IPS-20b (cell line): ENCODE data around the gene HAUS8.

Source experiments
- H3K27ac ChIP-seq: one replicate; pipeline ENCODE4 v1.5.1; 2013; ENCODE audit warnings: low read length
- H3K27me3 ChIP-seq: 2 replicates; pipeline ENCODE4 v1.6.1; 2013; ENCODE audit warnings: mild to moderate bottlenecking, low read length, inconsistent platforms; ENCODE audit not compliant: insufficient read depth
- H3K36me3 ChIP-seq: 2 replicates; pipeline ENCODE4 v1.6.1; 2013; ENCODE audit warnings: low read depth, mild to moderate bottlenecking, inconsistent platforms, low read length, moderate library complexity; ENCODE audit not compliant: insufficient read depth
- H3K4me1 ChIP-seq: 2 replicates; pipeline ENCODE4 v1.6.1; 2013; ENCODE audit warnings: mild to moderate bottlenecking, control low read depth, inconsistent platforms, low read length, moderate library complexity; ENCODE audit not compliant: insufficient read depth
- H3K4me3 ChIP-seq: 2 replicates; pipeline ENCODE4 v1.5.1; 2013; ENCODE audit warnings: mild to moderate bottlenecking, low read length, inconsistent platforms
- H3K9ac ChIP-seq: 2 replicates; pipeline ENCODE4 v1.6.1; 2013; ENCODE audit warnings: low read depth, mild to moderate bottlenecking, inconsistent platforms, low read length, moderate library complexity
- H3K9me3 ChIP-seq: 2 replicates; pipeline ENCODE4 v1.6.1; 2013; ENCODE audit warnings: mild to moderate bottlenecking, low read depth, low read length, inconsistent platforms; ENCODE audit not compliant: insufficient read depth

Gene HAUS8

DNA sequence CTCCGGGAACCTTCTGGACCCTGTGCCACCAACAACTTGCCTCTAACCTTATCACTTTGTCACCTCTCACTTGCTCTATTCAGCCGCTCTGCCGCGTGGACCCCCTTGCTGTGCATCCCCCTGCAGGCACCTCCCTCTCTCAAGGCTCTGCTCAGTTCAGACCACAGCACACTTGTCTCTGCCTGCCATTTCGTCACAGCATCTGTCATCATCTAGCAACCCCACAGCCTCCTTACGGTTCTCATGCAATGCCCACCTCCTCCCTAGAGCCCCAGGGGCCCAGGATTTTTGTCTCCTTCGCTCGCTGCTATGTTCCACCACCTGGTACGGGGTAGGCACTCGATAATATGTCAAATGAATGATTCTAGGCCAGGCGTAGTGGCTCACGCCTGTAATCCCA, 4.8 kb downstream of the HAUS8 start:
- no peaks in the 10 kb centered on the region for H3K9me3 ChIP-seq
- peaks cover 64% of the 10 kb centered on the region for H3K36me3 ChIP-seq
- no peak overlapping the region for H3K4me3 ChIP-seq
- H3K27me3 ChIP-seq, result no peaks in the 10 kb centered on the region
- peaks cover 5% of the 10 kb centered on the region; the same call in 1 of the 2 replicates for H3K4me1 ChIP-seq
- no peak overlapping the region for H3K9ac ChIP-seq
- H3K27ac ChIP-seq, result no peak overlapping the region

- no peaks in the 10 kb centered on the region for H3K27me3 ChIP-seq
- H3K4me1 ChIP-seq, result peaks cover 5% of the 10 kb centered on the region; the same call in 1 of the 2 replicates
- H3K36me3 ChIP-seq, result peaks cover 75% of the 10 kb centered on the region
- no peak overlapping the region for H3K9ac ChIP-seq
- no peak overlapping the region for H3K4me3 ChIP-seq
- H3K27ac ChIP-seq, result no peak overlapping the region
- H3K9me3 ChIP-seq, result no peaks in the 10 kb centered on the region
These were observed 6.1 kb downstream of the HAUS8 start for GRCh38 chr19:17069193-17069592.

DNA sequence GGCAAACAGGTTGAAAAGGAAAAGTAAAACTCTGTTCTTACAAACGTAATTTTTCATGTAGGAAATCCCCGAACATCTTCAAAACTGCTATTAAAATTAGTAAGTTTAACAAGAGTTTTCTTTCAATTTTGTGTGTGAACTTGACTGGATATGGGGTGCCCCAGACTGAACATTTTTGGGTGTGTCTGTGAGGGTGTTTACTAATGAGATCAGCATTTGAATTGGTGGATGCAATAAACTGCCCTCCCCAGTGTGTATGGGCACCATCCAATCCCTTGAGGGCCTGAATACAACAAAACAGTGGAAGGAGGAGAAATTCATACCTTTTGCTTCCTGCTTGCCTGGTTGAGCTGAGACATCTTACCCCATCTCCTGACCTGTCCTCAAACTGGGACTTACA, 11.8 kb downstream of the HAUS8 start:
- H3K4me3 ChIP-seq, result no peak overlapping the region
- H3K27ac ChIP-seq, result no peak overlapping the region
- peaks cover 73% of the 10 kb centered on the region for H3K36me3 ChIP-seq
- no peaks in the 10 kb centered on the region for H3K27me3 ChIP-seq
- no peaks in the 10 kb centered on the region for H3K9me3 ChIP-seq
- 0 out of 2 replicates have a peak, but pooled peaks cover 3% of the 10 kb centered on the region for H3K4me1 ChIP-seq
- H3K9ac ChIP-seq, result no peak overlapping the region

DNA sequence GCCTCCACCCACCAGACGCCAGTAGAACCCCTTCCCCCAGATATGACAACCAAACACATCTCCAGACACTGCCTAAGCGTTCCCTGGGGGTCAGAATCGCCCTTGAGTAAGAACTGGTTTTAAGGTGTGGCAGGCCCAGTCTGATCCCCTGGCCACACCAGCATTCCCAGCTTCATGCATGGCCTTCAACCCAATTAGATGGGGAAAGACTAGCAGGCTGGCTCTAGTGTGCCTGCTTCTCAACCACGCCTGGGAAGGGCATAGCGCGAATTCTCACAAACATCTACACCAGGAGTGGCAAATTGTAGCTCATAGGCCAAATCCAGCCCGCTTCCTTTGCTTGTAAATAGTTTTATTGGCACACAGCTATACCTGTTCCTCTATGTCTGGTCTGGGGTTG, 13.6 kb downstream of the HAUS8 start:
- no peak overlapping the region for H3K9ac ChIP-seq
- peaks cover 75% of the 10 kb centered on the region for H3K36me3 ChIP-seq
- no peaks in the 10 kb centered on the region for H3K4me1 ChIP-seq
- no peaks in the 10 kb centered on the region for H3K9me3 ChIP-seq
- no peak overlapping the region for H3K4me3 ChIP-seq
- H3K27me3 ChIP-seq, result no peaks in the 10 kb centered on the region
- H3K27ac ChIP-seq, result no peak overlapping the region

GRCh38 chr19:17061205-17061604, 14.0 kb downstream of the HAUS8 start:
- Histone ChIP-seq H3K9me3 (no peaks in the 10 kb centered on the region), H3K4me1 (no peaks in the 10 kb centered on the region), H3K27ac (no peak overlapping the region), H3K9ac (no peak overlapping the region), H3K36me3 (peaks cover 73% of the 10 kb centered on the region), H3K27me3 (no peaks in the 10 kb centered on the region), H3K4me3 (no peak overlapping the region)

- no peaks in the 10 kb centered on the region for H3K4me1 ChIP-seq
- no peak overlapping the region for H3K4me3 ChIP-seq
- H3K9me3 ChIP-seq, result no peaks in the 10 kb centered on the region
- H3K27me3 ChIP-seq, result no peaks in the 10 kb centered on the region
- no peak overlapping the region for H3K27ac ChIP-seq
- H3K36me3 ChIP-seq, result peaks cover 73% of the 10 kb centered on the region
- H3K9ac ChIP-seq, result no peak overlapping the region
These were observed 14.4 kb downstream of the HAUS8 start for GRCh38 chr19:17060802-17061201.

GRCh38 chr19:17058236-17058635, 17.0 kb downstream of the HAUS8 start:
- H3K27ac ChIP-seq, result no peak overlapping the region
- no peak overlapping the region for H3K4me3 ChIP-seq
- peaks cover 75% of the 10 kb centered on the region for H3K36me3 ChIP-seq
- no peaks in the 10 kb centered on the region for H3K9me3 ChIP-seq
- no peak overlapping the region for H3K9ac ChIP-seq
- H3K27me3 ChIP-seq, result no peaks in the 10 kb centered on the region
- H3K4me1 ChIP-seq, result no peaks in the 10 kb centered on the region

DNA sequence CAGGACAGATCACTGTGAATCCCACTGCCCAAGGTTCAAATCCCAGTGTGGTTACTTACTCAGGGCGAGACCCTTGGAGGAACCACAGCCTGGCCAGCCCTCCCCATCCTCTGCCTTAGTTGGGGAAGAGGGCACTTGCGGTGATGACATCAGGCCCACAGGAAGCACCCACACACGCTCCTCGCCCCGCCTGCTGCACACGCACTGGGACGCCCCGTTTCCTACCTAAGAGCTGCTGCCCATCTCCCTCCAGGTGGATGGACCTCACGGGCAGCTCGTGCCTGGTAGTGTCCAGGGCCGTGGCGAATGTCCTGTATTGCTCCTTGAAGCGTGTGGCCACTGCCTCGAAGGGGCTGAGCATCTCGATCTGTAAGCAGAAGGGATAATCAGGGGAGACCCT, 19.6 kb downstream of the HAUS8 start:
- Histone ChIP-seq H3K27me3 (no peaks in the 10 kb centered on the region), H3K36me3 (peaks cover 84% of the 10 kb centered on the region), H3K27ac (no peak overlapping the region), H3K9ac (no peak overlapping the region), H3K4me3 (no peak overlapping the region), H3K9me3 (no peaks in the 10 kb centered on the region), H3K4me1 (no peaks in the 10 kb centered on the region)

DNA sequence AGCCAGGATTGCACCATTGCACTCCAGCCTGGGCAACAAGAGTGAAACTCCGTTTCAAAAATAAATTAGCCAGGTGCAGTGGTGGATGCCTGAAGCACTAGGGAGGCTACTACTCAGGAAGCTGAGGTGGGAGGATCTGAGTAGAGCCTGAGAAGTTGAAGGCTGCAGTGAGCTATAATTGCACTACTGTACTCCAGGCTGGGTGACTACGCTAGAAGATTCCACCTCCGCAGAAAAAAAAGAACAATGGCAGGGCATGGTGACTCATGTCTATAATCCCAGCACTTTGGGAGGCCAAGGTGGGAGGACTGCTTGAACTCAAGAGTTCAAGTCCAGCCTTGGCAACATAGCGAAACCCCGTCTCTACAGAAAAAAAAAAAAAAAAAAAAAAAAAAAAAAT, 20.5 kb downstream of the HAUS8 start:
- Histone ChIP-seq H3K4me1 (no peaks in the 10 kb centered on the region), H3K27me3 (no peaks in the 10 kb centered on the region), H3K27ac (no peak overlapping the region), H3K36me3 (peaks cover 85% of the 10 kb centered on the region), H3K9me3 (no peaks in the 10 kb centered on the region), H3K4me3 (no peak overlapping the region), H3K9ac (no peak overlapping the region)

- H3K27me3 ChIP-seq, result no peaks in the 10 kb centered on the region
- no peaks in the 10 kb centered on the region for H3K9me3 ChIP-seq
- no peaks in the 10 kb centered on the region for H3K4me1 ChIP-seq
- H3K27ac ChIP-seq, result no peak overlapping the region
- H3K4me3 ChIP-seq, result no peak overlapping the region
- peaks cover 76% of the 10 kb centered on the region for H3K36me3 ChIP-seq
- H3K9ac ChIP-seq, result no peak overlapping the region
These were observed 22.8 kb downstream of the HAUS8 start for GRCh38 chr19:17052439-17052838.

GRCh38 chr19:17049711-17050280, 25.5 kb downstream of the HAUS8 start:
- Histone ChIP-seq H3K4me1 (no peaks in the 10 kb centered on the region), H3K9ac (no peak overlapping the region), H3K9me3 (no peaks in the 10 kb centered on the region), H3K27ac (no peak overlapping the region), H3K27me3 (no peaks in the 10 kb centered on the region), H3K36me3 (peaks cover 60% of the 10 kb centered on the region), H3K4me3 (no peak overlapping the region)

DNA sequence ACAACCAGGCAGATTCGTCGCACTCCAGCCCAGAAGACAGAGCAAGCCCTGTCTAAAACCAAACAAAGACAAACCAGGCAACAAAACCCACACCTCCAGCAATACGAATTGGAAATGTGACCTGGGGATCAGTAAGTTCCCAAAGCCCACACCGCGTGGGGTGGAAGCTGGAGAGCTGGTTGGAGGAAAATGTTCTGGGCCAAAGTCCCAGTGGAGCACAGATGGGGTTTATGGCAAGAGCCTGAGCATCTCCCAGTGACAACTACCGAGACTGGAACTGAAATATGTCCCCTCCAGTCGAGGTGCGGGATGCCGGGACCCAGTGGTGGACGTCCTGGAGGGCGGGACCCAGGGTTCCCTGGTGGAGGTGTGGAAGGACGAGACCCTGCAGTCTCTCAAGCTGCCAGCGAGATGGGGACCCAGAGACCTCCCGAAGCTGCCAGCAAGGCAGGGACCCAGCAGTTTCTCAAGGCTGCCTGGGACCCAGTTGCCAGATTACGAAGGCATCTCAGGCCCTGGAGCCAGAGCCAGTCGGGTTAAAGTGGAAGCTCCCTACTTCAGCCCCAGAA, 26.3 kb downstream of the HAUS8 start:
- Histone ChIP-seq H3K27ac (no peak overlapping the region), H3K4me3 (no peak overlapping the region), H3K36me3 (peaks cover 55% of the 10 kb centered on the region), H3K4me1 (no peaks in the 10 kb centered on the region), H3K9ac (no peak overlapping the region), H3K9me3 (no peaks in the 10 kb centered on the region), H3K27me3 (no peaks in the 10 kb centered on the region)
